IMR-90 (cell line): ENCODE data around the gene OPTC. TPM values are rescaled to one million over a fixed set of nuclear protein-coding genes. Genes with fewer than 3 reads are reported as not detected.
A peak's percentile ranks its signal among the peaks of the same experiment; 100 is the strongest.

Experiments used
- ATAC-seq: fragments of 200-7000 bp; cut with Tn5 transposase; 2 replicates; pipeline ENCODE4 v1.9.1; 2020; ENCODE audit warnings: low read depth, mild to moderate bottlenecking, moderate library complexity
- BruUV-seq: library from RNA; stranded (reverse); fragments of 400-500 nt; replicated peaks from 2 replicates; lab custom pipeline; 2021; lab: Mats Ljungman, UMichigan
- CTCF ChIA-PET: fragments of 300-600 bp; formaldehyde crosslinking; extraction: SDS; loops from one replicate; lab custom pipeline; 2021; ENCODE audit warnings: antibody characterized with exemption; lab: Yijun Ruan, JAX
- POLR2A ChIA-PET: fragments of 300-600 bp; sonication (Branson Sonifier 250); formaldehyde crosslinking; loops from one replicate; lab custom pipeline; 2022; ENCODE audit warnings: antibody characterized with exemption; ENCODE audit not compliant: unreplicated experiment; lab: Charles Lee
- DNase-seq: peaks from one replicate; pipeline ENCODE4 v3.0.0; 2013
- H2AFZ ChIP-seq: replicated peaks from 2 replicates; pipeline ENCODE3; 2013; ENCODE audit warnings: low read length, mild to moderate bottlenecking; ENCODE audit not compliant: poor library complexity
- H2AK5ac ChIP-seq: 2 replicates; pipeline ENCODE4 v1.6.1; 2013; ENCODE audit warnings: low read depth, low read length, inconsistent platforms
- H2AK9ac ChIP-seq: replicated peaks from 2 replicates; pipeline ENCODE3; 2013; ENCODE audit warnings: mild to moderate bottlenecking, low read depth, low read length, moderate library complexity; ENCODE audit not compliant: poor library complexity
- H2BK120ac ChIP-seq: 2 replicates; pipeline ENCODE4 v1.6.1; 2013; ENCODE audit warnings: low read depth, low read length, inconsistent platforms
- H2BK15ac ChIP-seq: 3 replicates; pipeline ENCODE4 v1.6.1; 2013; ENCODE audit warnings: low read depth, low read length, inconsistent platforms
- H2BK20ac ChIP-seq: 2 replicates; pipeline ENCODE4 v1.6.1; 2013; ENCODE audit warnings: low read depth, mild to moderate bottlenecking, inconsistent platforms, low read length, moderate library complexity
- H2BK5ac ChIP-seq: 2 replicates; pipeline ENCODE4 v1.6.1; 2013; ENCODE audit warnings: mild to moderate bottlenecking, low read depth, low read length, inconsistent platforms; ENCODE audit not compliant: poor library complexity, severe bottlenecking
- H3K14ac ChIP-seq: replicated peaks from 2 replicates; pipeline ENCODE4 v1.6.1; 2013; ENCODE audit warnings: low read depth, low read length, inconsistent platforms
- H3K18ac ChIP-seq: 2 replicates; pipeline ENCODE4 v1.6.1; 2013; ENCODE audit warnings: low read depth, low read length, control low read depth
- H3K23ac ChIP-seq: 2 replicates; pipeline ENCODE4 v1.6.1; 2013; ENCODE audit warnings: low read depth, low read length, inconsistent platforms
- H3K27ac ChIP-seq: 2 replicates; pipeline ENCODE4 v1.5.1; 2013; ENCODE audit warnings: mild to moderate bottlenecking, control low read depth, low read length; ENCODE audit not compliant: insufficient read depth
- H3K27me3 ChIP-seq: 2 replicates; pipeline ENCODE4 v1.6.1; 2013; ENCODE audit warnings: low read length; ENCODE audit not compliant: control insufficient read depth, insufficient read depth
- H3K36me3 ChIP-seq: 2 replicates; pipeline ENCODE4 v1.6.1; 2013; ENCODE audit warnings: low read length, mixed read lengths; ENCODE audit not compliant: control insufficient read depth, insufficient read depth
- H3K4ac ChIP-seq: 2 replicates; pipeline ENCODE4 v1.6.1; 2013; ENCODE audit warnings: low read depth, low read length, inconsistent platforms
- H3K4me1 ChIP-seq: 2 replicates; pipeline ENCODE4 v1.6.1; 2013; ENCODE audit warnings: low read length, mixed read lengths; ENCODE audit not compliant: control insufficient read depth, insufficient read depth
- H3K4me2 ChIP-seq: 2 replicates; pipeline ENCODE4 v1.6.1; 2013; ENCODE audit warnings: low read depth, mild to moderate bottlenecking, control low read depth, low read length, moderate library complexity
- H3K4me3 ChIP-seq: 2 replicates; pipeline ENCODE4 v1.5.1; 2013; ENCODE audit warnings: low read depth, mild to moderate bottlenecking, control low read depth, low read length, moderate library complexity; ENCODE audit not compliant: insufficient read depth
- H3K56ac ChIP-seq: 2 replicates; pipeline ENCODE4 v1.6.1; 2013; ENCODE audit warnings: low read length, inconsistent platforms; ENCODE audit not compliant: insufficient read depth; ENCODE audit errors: extremely low read depth
- H3K79me1 ChIP-seq, 2 experiments: 2 replicates each; pipeline ENCODE4 v1.6.1; 2013; ENCODE audit warnings: low read length in 2 of 2, inconsistent platforms in 1 of 2, low read depth in 1 of 2
- H3K9ac ChIP-seq: 2 replicates; pipeline ENCODE4 v1.6.1; 2013; ENCODE audit warnings: low read depth, low read length, control low read depth
- H3K9me1 ChIP-seq: 2 replicates; pipeline ENCODE4 v1.6.1; 2013; ENCODE audit warnings: low read length, inconsistent platforms; ENCODE audit not compliant: insufficient read depth
- H3K9me3 ChIP-seq: 2 replicates; pipeline ENCODE4 v1.6.1; 2013; ENCODE audit warnings: low read length; ENCODE audit not compliant: control insufficient read depth, insufficient read depth
- H4K20me1 ChIP-seq: 2 replicates; pipeline ENCODE4 v1.6.1; 2013; ENCODE audit warnings: low read length, inconsistent platforms; ENCODE audit not compliant: insufficient read depth
- H4K5ac ChIP-seq: 2 replicates; pipeline ENCODE4 v1.6.1; 2013; ENCODE audit warnings: mild to moderate bottlenecking, low read depth, low read length, control low read depth
- H4K8ac ChIP-seq, 2 experiments: 2 replicates each; pipeline ENCODE4 v1.6.1; 2013; ENCODE audit warnings: low read depth in 2 of 2, low read length in 2 of 2, control low read depth in 1 of 2, inconsistent platforms in 1 of 2
- H4K91ac ChIP-seq: 2 replicates; pipeline ENCODE4 v1.6.1; 2013; ENCODE audit warnings: low read depth, low read length, inconsistent platforms; ENCODE audit not compliant: insufficient read depth
- BHLHE40 ChIP-seq: fragments of 150-350 bp; IDR thresholded peaks from 2 replicates; pipeline ENCODE4 v1.6.1; 2016; ENCODE audit warnings: mild to moderate bottlenecking, low read depth, low read length
- CEBPB ChIP-seq: IDR thresholded peaks from 2 replicates; pipeline ENCODE4 v1.6.1; 2012; ENCODE audit warnings: low read depth, low read length, improper control_type of control experiment
- CHD1 ChIP-seq: IDR thresholded peaks from 2 replicates; pipeline ENCODE4 v1.6.1; 2012; ENCODE audit warnings: low read depth, low read length, improper control_type of control experiment
- FOS ChIP-seq: fragments of 150-350 bp; IDR thresholded peaks from 2 replicates; pipeline ENCODE4 v1.6.1; 2016; ENCODE audit warnings: low read depth, low read length
- MAZ ChIP-seq: IDR thresholded peaks from 2 replicates; pipeline ENCODE4 v1.6.1; 2012; ENCODE audit warnings: low read depth, mild to moderate bottlenecking, low read length, improper control_type of control experiment, moderate library complexity, borderline replicate concordance
- MXI1 ChIP-seq: IDR thresholded peaks from 2 replicates; pipeline ENCODE4 v1.6.1; 2012; ENCODE audit warnings: low read depth, mild to moderate bottlenecking, low read length, moderate library complexity, borderline replicate concordance
- RAD21 ChIP-seq: IDR thresholded peaks from 2 replicates; pipeline ENCODE4 v1.6.1; 2012; ENCODE audit warnings: low read length, improper control_type of control experiment
- RCOR1 ChIP-seq: IDR thresholded peaks from 2 replicates; pipeline ENCODE4 v1.6.1; 2012; ENCODE audit warnings: mild to moderate bottlenecking, low read length, improper control_type of control experiment; ENCODE audit not compliant: insufficient replicate concordance
- SMC3 ChIP-seq: fragments of 150-350 bp; IDR thresholded peaks from 2 replicates; pipeline ENCODE4 v1.6.1; 2016; ENCODE audit warnings: low read depth, mild to moderate bottlenecking, antibody characterized with exemption, low read length, moderate library complexity
- WGBS, 2 experiments: methylation state at CpG; one replicate each; pipeline versions ENCODE4 v1.1.5 to v1.1.7; 2013; ENCODE audit warnings: missing lambda C conversion rate in 2 of 2; ENCODE audit not compliant: insufficient read length in 1 of 2; ENCODE audit errors: extremely low coverage in 2 of 2; 5-methylcytosine and 5-hydroxymethylcytosine counted together
- dilution Hi-C: fragments of 300-500 bp; cut with HindIII; formaldehyde crosslinking; loops from one replicate; pipeline ENCODE4 v1.14.3; 2018; ENCODE audit warnings: low sequenced_read_pairs; ENCODE audit not compliant: unreplicated experiment
- in situ Hi-C: fragments of 300-500 bp; cut with MboI; formaldehyde crosslinking; loops from 3 replicates; pipeline ENCODE4 v1.14.3; 2019; ENCODE audit warnings: low sequenced_read_pairs, inconsistent platforms, mixed read lengths
- intact Hi-C: fragments of 100-400 bp; cut with micrococcal nuclease; formaldehyde crosslinking; loops from 2 replicates; pipeline ENCODE4 v1.10.0; 2022
- polyA plus RNA-seq, 3 experiments: library from polyadenylated mRNA; depleted of rRNA; stranded (reverse); fragments of >200 nt; gene quantifications; 2 replicates each; pipeline ENCODE4 v1.2.3, GENCODE V29; 2012; ENCODE audit warnings: low replicate concordance in 1 of 3
- total RNA-seq: library from RNA; depleted of rRNA; stranded (reverse); fragments of >200 nt; gene quantifications from 2 replicates; pipeline ENCODE4 v1.2.3, GENCODE V29; 2012

OPTC gene
- total and polyA plus RNA-seq, 2 of the 4 experiments (the other 2 are of a cell fraction), result not detected

- H3K4ac ChIP-seq, result peak overlapping the region; percentile 99
- intact Hi-C loops (loop anchor here (2.0 kb wide), 1 partner anchor 44 kb away; no protein-coding TSS in a partner anchor), dilution Hi-C loops (no loop called here), in situ Hi-C loops (no loop called here)
- H3K36me3 ChIP-seq, result no peaks in the 10 kb centered on the region
- WGBS, 2 experiments, result 9% methylated on average over 4 of the region's 10 CpGs; no CpG with 5 or more reads in 1 of the 2 experiments
- peak overlapping the region; percentile 98 for H2BK15ac ChIP-seq
- peak overlapping the region; percentile 98 for H2BK20ac ChIP-seq
- peak overlapping the region; percentile 87 to 96 for H4K8ac ChIP-seq
- peak overlapping the region; percentile 85 for H3K18ac ChIP-seq
- peak overlapping the region; percentile 99 for H2AK5ac ChIP-seq
- H3K14ac ChIP-seq, result peak overlapping the region; percentile 97
- no peaks in the 10 kb centered on the region for H4K20me1 ChIP-seq
- peak overlapping the region; percentile 49 for H3K4me2 ChIP-seq
- peak overlapping the region; percentile 98 for H3K23ac ChIP-seq
- peak; percentile 91 for ATAC-seq
- peaks cover 10 to 50% of the 10 kb centered on the region in 2 experiments; a peak in 3 of 4 replicates for H3K79me1 ChIP-seq
- peak overlapping the region; percentile 88 for H4K5ac ChIP-seq
- DNase-seq, result peak; percentile 97
- peak overlapping the region; percentile 99 for H2BK120ac ChIP-seq
- H2BK5ac ChIP-seq, result peak overlapping the region; percentile 98
- H3K9ac ChIP-seq, result peak overlapping the region; percentile 66
- H3K4me1 ChIP-seq, result peaks cover 34% of the 10 kb centered on the region
- ChIA-PET POLR2A (no interaction called here), CTCF (no interaction called here)
- peaks cover 38% of the 10 kb centered on the region for H3K9me1 ChIP-seq
- H4K91ac ChIP-seq, result peak overlapping the region; percentile 99
- H3K56ac ChIP-seq, result peak overlapping the region; percentile 91
- peak overlapping the region; percentile 77 for H2AFZ ChIP-seq
- no peak overlapping the region for H3K4me3 ChIP-seq
- peak overlapping the region; percentile 99 for H2AK9ac ChIP-seq
- no peaks in the 10 kb centered on the region for H3K27me3 ChIP-seq
- peak overlapping the region; percentile 93 for H3K27ac ChIP-seq
- BruUV-seq, result no TSS peak
- H3K9me3 ChIP-seq, result no peaks in the 10 kb centered on the region
- TF ChIP-seq MXI1 (peak; percentile 86), CHD1 (no peak; the same call in 1 of the 2 replicates), BHLHE40 (peak; percentile 94), MAZ (peak; percentile 56; the same call in 1 of the 2 replicates), RCOR1 (no peak), FOS (peak; percentile 91), CEBPB (peak; percentile 5; the same call in 1 of the 2 replicates), RAD21 (peak; percentile 48), SMC3 (no peak; the same call in 1 of the 2 replicates)
Measured at GRCh38 chr1:203512848-203513584, 19.1 kb downstream of the OPTC start.
